ENCODE data around the gene PCNX3. TPM values are rescaled to one million over a fixed set of nuclear protein-coding genes. Genes with fewer than 3 reads are reported as not detected.
A peak's percentile ranks its signal among the peaks of the same experiment; 100 is the strongest.

The PCNX3 gene
- total and polyA plus RNA-seq, 2 of the 13 experiments (the other 11 are each of a cell fraction or from before 2014, with no cell fraction given) = 16.2 to 23.0 TPM

- TF ChIP-seq PRDM10 (CRISPR knock-in tag; IDR thresholded peaks at IDR 0.05; ENCODE audit: low read depth) (peak; percentile 9; the same call in 1 of the 2 replicates), GPBP1L1 (CRISPR knock-in tag; IDR thresholded peaks at IDR 0.05) (no peak), ZNF326 (CRISPR knock-in tag; IDR thresholded peaks at IDR 0.05; ENCODE audit: borderline replicate concordance) (no peak), HDAC2 (CRISPR knock-in tag; IDR thresholded peaks at IDR 0.05) (0 out of 2 replicates have a peak, but pooled peaks have one; percentile 14), ZBED4 (CRISPR knock-in tag; IDR thresholded peaks at IDR 0.05; ENCODE audit: borderline replicate concordance) (peak; percentile 25; the same call in 1 of the 2 replicates), BCL6 (CRISPR knock-in tag; IDR thresholded peaks at IDR 0.05) (peak; percentile 63), TAF15 (IDR thresholded peaks at IDR 0.05; ENCODE audit: low read depth, low read length, poor library complexity, severe bottlenecking) (no peak), REPIN1 (CRISPR knock-in tag; IDR thresholded peaks at IDR 0.05; ENCODE audit: borderline replicate concordance, low read depth) (peak; percentile 75), HDAC6 (IDR thresholded peaks at IDR 0.05; ENCODE audit: low read depth, low read length) (no peak), SP4 (CRISPR knock-in tag; IDR thresholded peaks at IDR 0.05) (0 out of 2 replicates have a peak, but pooled peaks have one; percentile 24), POLR2A (IDR thresholded peaks at IDR 0.05; ENCODE audit: insufficient read depth in 1 of 2, low read depth in 2 of 2, low read length in 2 of 2) (peak in 1 of 2 experiments; percentile 85; a peak in 2 of 4 replicates), TEF (CRISPR knock-in tag; IDR thresholded peaks at IDR 0.05) (no peak), CCDC6 (CRISPR knock-in tag; IDR thresholded peaks at IDR 0.05) (0 out of 2 replicates have a peak, but pooled peaks have one; percentile 40), ZNF615 (CRISPR knock-in tag; IDR thresholded peaks at IDR 0.05; ENCODE audit: borderline replicate concordance) (no peak), KLF16 (CRISPR knock-in tag; IDR thresholded peaks at IDR 0.05) (0 out of 4 replicates have a peak, but pooled peaks of 1 of the 2 experiments have one; percentile 21), ZFAT (CRISPR knock-in tag; conservative IDR thresholded peaks at IDR 0.05) (no peak), ZNF777 (CRISPR knock-in tag; IDR thresholded peaks at IDR 0.05) (no peak), POLR2AphosphoS5 (IDR thresholded peaks at IDR 0.05; ENCODE audit: low read depth, low read length) (peak; percentile 70), CEBPB (IDR thresholded peaks at IDR 0.05; ENCODE audit: borderline replicate concordance, low read depth, low read length) (peak; percentile 49; the same call in 1 of the 2 replicates), TAF1 (CRISPR knock-in tag; IDR thresholded peaks at IDR 0.05) (peak; percentile 6; the same call in 1 of the 2 replicates), ZNF557 (CRISPR knock-in tag; IDR thresholded peaks at IDR 0.05) (0 out of 2 replicates have a peak, but pooled peaks have one; percentile 32)
These were observed 1.0 kb downstream of the PCNX3 start (continued) for GRCh38 chr11:65616575-65617001.
